ENCODE measurements around the gene MLYCD.

DNA sequence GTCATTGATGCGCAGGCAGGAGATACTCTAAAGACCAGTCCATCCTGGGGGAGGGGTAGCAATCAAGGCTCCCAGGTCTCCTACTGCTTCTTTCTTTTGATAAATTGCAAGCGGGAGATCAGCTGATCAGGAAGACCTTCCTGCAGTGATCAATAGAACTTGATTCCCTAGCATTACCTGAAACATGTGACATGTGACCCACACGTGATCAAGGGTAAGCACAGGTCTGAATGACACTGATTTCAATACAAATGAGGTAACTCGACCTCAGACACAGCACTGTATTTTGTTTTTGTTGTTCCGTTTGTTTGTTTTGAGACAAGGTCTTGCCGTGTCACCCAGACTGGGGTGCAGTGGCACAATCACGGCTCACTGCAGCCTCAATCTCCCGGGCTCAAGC is 39.6 kb upstream of the MLYCD start:
- TF ChIP-seq, protein P1, sequence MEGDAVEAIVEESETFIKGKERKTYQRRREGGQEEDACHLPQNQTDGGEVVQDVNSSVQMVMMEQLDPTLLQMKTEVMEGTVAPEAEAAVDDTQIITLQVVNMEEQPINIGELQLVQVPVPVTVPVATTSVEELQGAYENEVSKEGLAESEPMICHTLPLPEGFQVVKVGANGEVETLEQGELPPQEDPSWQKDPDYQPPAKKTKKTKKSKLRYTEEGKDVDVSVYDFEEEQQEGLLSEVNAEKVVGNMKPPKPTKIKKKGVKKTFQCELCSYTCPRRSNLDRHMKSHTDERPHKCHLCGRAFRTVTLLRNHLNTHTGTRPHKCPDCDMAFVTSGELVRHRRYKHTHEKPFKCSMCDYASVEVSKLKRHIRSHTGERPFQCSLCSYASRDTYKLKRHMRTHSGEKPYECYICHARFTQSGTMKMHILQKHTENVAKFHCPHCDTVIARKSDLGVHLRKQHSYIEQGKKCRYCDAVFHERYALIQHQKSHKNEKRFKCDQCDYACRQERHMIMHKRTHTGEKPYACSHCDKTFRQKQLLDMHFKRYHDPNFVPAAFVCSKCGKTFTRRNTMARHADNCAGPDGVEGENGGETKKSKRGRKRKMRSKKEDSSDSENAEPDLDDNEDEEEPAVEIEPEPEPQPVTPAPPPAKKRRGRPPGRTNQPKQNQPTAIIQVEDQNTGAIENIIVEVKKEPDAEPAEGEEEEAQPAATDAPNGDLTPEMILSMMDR (IDR thresholded peaks at IDR 0.05; ENCODE audit: low read length), result no peak
- TF ChIP-seq EZH2 (optimal IDR thresholded peaks at IDR 0.05; ENCODE audit: low read depth, low read length), result no peak

Data from MM.1S (cell line).